Neutrophil (primary cell): Measurements from ENCODE around the gene ZNF586.

ENCODE experiments used
- H3K27ac ChIP-seq: fragments of 200-600 bp; sonication (generic); 2 replicates; pipeline ENCODE4 v1.5.1; 2016; ENCODE audit warnings: mild to moderate bottlenecking, moderate library complexity
- H3K27me3 ChIP-seq: fragments of 200-600 bp; sonication (generic); 2 replicates; pipeline ENCODE4 v1.6.0; 2016; ENCODE audit warnings: mild to moderate bottlenecking
- H3K36me3 ChIP-seq: fragments of 200-600 bp; sonication (generic); 2 replicates; pipeline ENCODE4 v1.5.1; 2017
- H3K4me1 ChIP-seq, 2 experiments: fragments of 200-600 bp in 1 of 2; sonication (generic) in 1 of 2; 1 replicate in 1 of 2; 2 replicates in 1 of 2; pipeline versions ENCODE4 v1.5.1 to v1.6.1; 2013 to 2016; ENCODE audit warnings: low read depth in 1 of 2, low read length in 1 of 2, mild to moderate bottlenecking in 1 of 2, moderate library complexity in 1 of 2; ENCODE audit not compliant: control insufficient read depth in 1 of 2, insufficient read depth in 1 of 2
- H3K4me3 ChIP-seq, 2 experiments: fragments of 200-600 bp in 1 of 2; sonication (generic) in 1 of 2; 1 replicate in 1 of 2; 2 replicates in 1 of 2; pipeline ENCODE4 v1.5.1; 2013 to 2016; ENCODE audit warnings: low read depth in 1 of 2, low read length in 1 of 2, mild to moderate bottlenecking in 1 of 2, moderate library complexity in 1 of 2
- H3K9me3 ChIP-seq: fragments of 200-600 bp; sonication (generic); 2 replicates; pipeline ENCODE4 v1.5.1; 2016
- CTCF ChIP-seq: fragments of 200-600 bp; sonication (generic); IDR thresholded peaks from 2 replicates; pipeline ENCODE4 v1.5.1; 2016; ENCODE audit warnings: antibody characterized with exemption

Gene ZNF586

GRCh38 chr19:57757941-57758340 is 11.5 kb upstream of the ZNF586 start:
- H3K27me3 ChIP-seq: no peaks in the 10 kb centered on the region
- H3K4me1 ChIP-seq: no peaks in the 10 kb centered on the region
- no peak overlapping the region for H3K4me3 ChIP-seq
- no peak for TF ChIP-seq CTCF
- peaks cover 4% of the 10 kb centered on the region for H3K9me3 ChIP-seq
- no peak overlapping the region for H3K27ac ChIP-seq
- H3K36me3 ChIP-seq: peaks cover 64% of the 10 kb centered on the region

- H3K36me3 ChIP-seq: peaks cover 60% of the 10 kb centered on the region
Measured at GRCh38 chr19:57759096-57759495, 10.4 kb upstream of the ZNF586 start.

GRCh38 chr19:57771417-57771816 is 1.9 kb downstream of the ZNF586 start:
- H3K27me3 ChIP-seq: no peaks in the 10 kb centered on the region
- peaks cover 20 to 26% of the 10 kb centered on the region in 2 experiments for H3K4me1 ChIP-seq
- H3K4me3 ChIP-seq: no peak overlapping the region
- H3K9me3 ChIP-seq: no peaks in the 10 kb centered on the region
- H3K27ac ChIP-seq: no peak overlapping the region
- TF ChIP-seq CTCF: no peak
- H3K36me3 ChIP-seq: peaks cover 41% of the 10 kb centered on the region

More at GRCh38 chr19:57759096-57759495, 10.4 kb upstream of the ZNF586 start:
- H3K27me3 ChIP-seq: no peaks in the 10 kb centered on the region
- H3K4me3 ChIP-seq: no peak overlapping the region
- no peak overlapping the region for H3K27ac ChIP-seq
- no peaks in the 10 kb centered on the region for H3K4me1 ChIP-seq
- no peak for TF ChIP-seq CTCF
- H3K9me3 ChIP-seq: no peaks in the 10 kb centered on the region

GRCh38 chr19:57773488-57773887 is 4.0 kb downstream of the ZNF586 start:
- Histone ChIP-seq H3K9me3 (no peaks in the 10 kb centered on the region), H3K4me3 (no peak overlapping the region)
- no peak for TF ChIP-seq CTCF

GRCh38 chr19:57776764-57777296 is 7.4 kb downstream of the ZNF586 start:
- Histone ChIP-seq H3K4me3 (no peak overlapping the region), H3K4me1 (peaks cover 4 to 7% of the 10 kb centered on the region in 2 experiments), H3K9me3 (peaks cover 11% of the 10 kb centered on the region)

More at GRCh38 chr19:57773488-57773887, 4.0 kb downstream of the ZNF586 start:
- peaks cover 61% of the 10 kb centered on the region for H3K36me3 ChIP-seq
- no peaks in the 10 kb centered on the region for H3K27me3 ChIP-seq
- no peak overlapping the region for H3K27ac ChIP-seq
- peaks cover 20 to 30% of the 10 kb centered on the region in 2 experiments for H3K4me1 ChIP-seq

More at GRCh38 chr19:57776764-57777296, 7.4 kb downstream of the ZNF586 start:
- Histone ChIP-seq H3K36me3 (peaks cover 72% of the 10 kb centered on the region), H3K27me3 (no peaks in the 10 kb centered on the region), H3K27ac (peak overlapping the region; percentile 59)
- no peak for TF ChIP-seq CTCF
